GM15510 (cell line): ENCODE results near the gene FAM168B.

Experiments
- POLR2A ChIP-seq: IDR thresholded peaks from 3 replicates; pipeline ENCODE4 v1.6.1; 2011; ENCODE audit warnings: borderline replicate concordance; ENCODE audit not compliant: insufficient read length; ENCODE audit errors: extremely low read depth

Gene FAM168B

GRCh38 chr2:131004446-131005209 is 88.6 kb downstream of the FAM168B start:
- no peak for TF ChIP-seq POLR2A

- no peak for TF ChIP-seq POLR2A
Observed at GRCh38 chr2:130998561-130998960, 94.7 kb downstream of the FAM168B start.
